Bronchial epithelial cell (primary cell): ENCODE results near the gene TPH1. TPM values are rescaled to one million over a fixed set of nuclear protein-coding genes. Genes with fewer than 3 reads are reported as not detected.

Experiments used
- DNase-seq: peaks from one replicate; pipeline ENCODE4 v3.0.0-alpha.2; 2010; ENCODE audit warnings: low read depth
- FAIRE-seq: peaks from 2 replicates; lab custom pipeline; 2011; peaks lifted over from hg19 to GRCh38; lab: Jason Lieb, UNC
- H3K27me3 ChIP-seq: 2 replicates; pipeline ENCODE4 v1.5.1; 2011; ENCODE audit warnings: low read length; ENCODE audit not compliant: control insufficient read depth, insufficient read depth
- H3K36me3 ChIP-seq: 2 replicates; pipeline ENCODE4 v1.5.1; 2011; ENCODE audit warnings: low read length; ENCODE audit not compliant: control insufficient read depth, insufficient read depth
- H3K4me3 ChIP-seq: 2 replicates; pipeline ENCODE4 v1.5.1; 2011; ENCODE audit warnings: mild to moderate bottlenecking, low read depth, low read length, control low read depth
- CTCF ChIP-seq: IDR thresholded peaks from 2 replicates; pipeline ENCODE4 v1.5.1; 2011; ENCODE audit warnings: mild to moderate bottlenecking, moderate library complexity, low read length, control low read depth, inconsistent platforms; ENCODE audit not compliant: insufficient read depth, severe bottlenecking
- total RNA-seq: library from RNA; depleted of rRNA; stranded (reverse); fragments of >200 nt; gene quantifications from 2 replicates; pipeline ENCODE4 v1.2.1, GENCODE V29; 2014

The TPH1 gene
- total RNA-seq, 1 donor from 2014 or later: under 0.01 TPM

DNA sequence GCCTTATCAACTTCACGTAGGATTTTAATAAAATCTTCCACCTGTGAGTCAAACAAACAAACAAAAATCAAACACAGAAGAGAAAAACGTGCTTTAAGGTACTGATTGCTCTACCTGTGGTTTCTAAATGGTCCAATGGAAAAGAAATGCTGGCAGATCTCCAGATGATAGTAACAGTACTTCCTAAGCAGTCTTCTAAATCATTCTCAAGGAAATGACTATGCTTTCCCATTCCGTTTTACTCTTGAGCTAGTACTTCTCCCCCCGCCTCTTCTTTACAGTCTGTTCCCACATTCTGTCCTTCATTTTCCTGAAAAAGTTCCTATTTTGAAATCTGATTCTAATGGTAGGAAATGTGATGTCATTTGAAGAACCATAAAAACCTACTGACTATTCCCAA, 34.4 kb upstream of the TPH1 start:
- DNase-seq: no peak
- FAIRE-seq: no peak
- H3K36me3 ChIP-seq: peaks cover 4% of the 10 kb centered on the region
- H3K4me3 ChIP-seq: no peak overlapping the region
- no peaks in the 10 kb centered on the region for H3K27me3 ChIP-seq
- no peak for TF ChIP-seq CTCF

- Histone ChIP-seq H3K27me3 (no peaks in the 10 kb centered on the region), H3K4me3 (no peak overlapping the region), H3K36me3 (peaks cover 4% of the 10 kb centered on the region)
- DNase-seq (no peak), FAIRE-seq (no peak)
- TF ChIP-seq CTCF: no peak
Measured at GRCh38 chr11:18078909-18079308, 32.8 kb upstream of the TPH1 start.

GRCh38 chr11:18075444-18075843, 29.4 kb upstream of the TPH1 start:
- FAIRE-seq: peak; percentile 62
- TF ChIP-seq CTCF: no peak
- DNase-seq: no peak
- peaks cover 3% of the 10 kb centered on the region for H3K36me3 ChIP-seq
- H3K27me3 ChIP-seq: no peaks in the 10 kb centered on the region
- H3K4me3 ChIP-seq: no peak overlapping the region

DNA sequence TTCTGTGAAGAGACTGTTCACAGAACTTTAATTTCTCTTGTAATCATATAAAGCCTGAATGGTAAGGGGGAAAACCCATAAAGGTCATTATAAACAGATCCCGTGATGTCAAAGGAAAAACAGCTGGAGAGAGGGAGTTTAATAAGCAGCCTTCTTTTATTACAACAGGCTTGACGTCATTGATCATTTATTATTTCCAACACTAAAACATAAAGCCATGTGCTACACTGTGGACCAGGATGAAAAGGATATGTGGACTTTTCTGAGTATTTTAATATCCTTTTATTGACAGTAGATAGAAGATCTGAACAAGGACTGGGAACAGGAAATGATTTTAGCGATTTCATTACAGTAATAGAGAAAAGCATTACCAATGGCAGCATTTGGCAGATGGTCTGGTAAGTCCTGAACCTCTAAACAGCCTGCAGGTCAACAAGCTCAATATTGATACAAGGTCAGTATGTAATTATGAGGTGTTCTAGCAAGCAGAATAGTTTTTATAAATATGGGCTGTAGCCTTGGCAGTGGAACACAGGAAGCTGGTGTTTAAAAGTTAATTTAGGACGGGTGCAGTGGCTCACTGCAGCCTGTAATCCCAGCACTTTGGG, 25.1 kb upstream of the TPH1 start:
- DNase-seq (no peak), FAIRE-seq (no peak)
- no peaks in the 10 kb centered on the region for H3K27me3 ChIP-seq
- TF ChIP-seq CTCF: no peak
- H3K36me3 ChIP-seq: no peaks in the 10 kb centered on the region
- H3K4me3 ChIP-seq: no peak overlapping the region

GRCh38 chr11:18067372-18067771, 21.3 kb upstream of the TPH1 start:
- no peaks in the 10 kb centered on the region for H3K36me3 ChIP-seq
- TF ChIP-seq CTCF: no peak
- FAIRE-seq (no peak), DNase-seq (no peak)
- H3K27me3 ChIP-seq: no peaks in the 10 kb centered on the region
- no peak overlapping the region for H3K4me3 ChIP-seq

DNA sequence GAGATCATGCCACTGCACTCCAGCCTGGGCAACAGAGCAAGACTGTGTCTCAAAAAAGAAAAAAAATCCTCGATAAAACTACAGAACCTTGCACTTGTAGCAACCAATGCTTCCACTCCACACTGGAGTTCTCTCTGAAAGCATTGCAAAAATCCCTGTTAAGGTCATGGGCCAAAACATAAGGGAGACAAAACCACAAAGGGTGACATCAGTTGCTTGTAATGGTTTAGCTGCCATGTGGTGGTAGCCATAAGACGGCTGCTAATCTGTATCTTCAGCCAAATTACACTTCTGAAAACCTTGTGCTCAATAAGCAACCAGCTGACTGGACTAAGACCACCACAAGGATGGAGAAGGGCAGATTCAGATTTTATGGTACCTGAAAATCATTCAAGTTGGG, 20.6 kb upstream of the TPH1 start:
- no peak for DNase-seq
- no peaks in the 10 kb centered on the region for H3K27me3 ChIP-seq
- TF ChIP-seq CTCF: no peak
- FAIRE-seq: no peak
- H3K36me3 ChIP-seq: no peaks in the 10 kb centered on the region
- H3K4me3 ChIP-seq: no peak overlapping the region
